PFSK-1 (cell line): ENCODE measurements around the gene SLC13A3.

Source experiments
- POLR2AphosphoS5 ChIP-seq: IDR thresholded peaks from 2 replicates; pipeline ENCODE4 v1.6.1; 2012; ENCODE audit warnings: low read depth, mild to moderate bottlenecking, control low read depth, low read length, moderate library complexity
- SIN3A ChIP-seq: IDR thresholded peaks from 2 replicates; pipeline ENCODE4 v1.6.1; 2012; ENCODE audit warnings: mild to moderate bottlenecking, low read length, moderate library complexity, borderline replicate concordance; ENCODE audit not compliant: insufficient read depth
- TAF1 ChIP-seq: IDR thresholded peaks from 2 replicates; pipeline ENCODE4 v1.6.1; 2012; ENCODE audit warnings: low read length, control low read depth, borderline replicate concordance; ENCODE audit not compliant: insufficient read depth

DNA sequence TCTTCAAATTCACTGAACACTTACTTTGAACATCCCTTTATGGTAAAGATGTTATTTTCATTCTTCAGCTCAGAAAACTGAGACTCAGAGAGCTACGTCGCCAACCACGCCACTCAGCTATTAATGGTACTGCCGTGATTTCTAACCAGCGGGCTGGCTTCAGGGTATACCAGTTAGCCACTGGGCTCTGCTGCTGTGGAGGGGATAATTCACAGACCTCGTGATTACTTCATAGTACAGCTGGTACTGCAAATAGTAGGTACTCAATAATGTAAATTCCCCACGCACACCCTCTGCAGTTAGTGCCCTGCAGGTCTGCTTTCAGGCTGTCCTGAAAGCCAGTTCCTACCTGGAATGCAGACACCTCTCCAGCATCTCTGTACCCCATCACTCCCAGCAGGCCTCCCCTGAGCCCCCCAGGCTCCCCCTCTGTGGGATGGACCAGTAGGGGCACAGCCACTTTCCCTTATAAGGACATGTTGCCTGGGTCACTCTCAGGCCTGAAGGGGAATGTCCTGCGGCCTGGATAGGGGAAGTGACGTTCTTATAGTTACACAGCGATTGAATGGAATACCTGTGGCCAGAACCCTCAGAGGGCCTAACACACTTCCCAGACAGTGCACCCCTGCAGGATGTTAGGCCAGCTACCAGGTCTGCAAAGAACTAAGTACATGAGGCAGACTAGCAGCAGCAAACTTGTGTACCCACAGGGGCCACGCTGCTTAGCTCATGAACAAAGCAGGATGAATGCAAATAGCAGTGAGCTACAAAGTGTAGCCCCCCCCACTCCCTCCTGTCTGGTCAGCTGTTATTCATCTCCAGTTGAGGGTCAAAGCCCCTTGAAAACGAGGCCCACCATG, 99.5 kb downstream of the SLC13A3 start:
- no peak for TF ChIP-seq SIN3A
- no peak for TF ChIP-seq POLR2AphosphoS5
- TF ChIP-seq TAF1: no peak
